ENCODE results near the gene C19orf25. TPM values are rescaled to one million over a fixed set of nuclear protein-coding genes. Genes with fewer than 3 reads are reported as not detected.

Gene C19orf25
- total RNA-seq, 6 experiments from 2014 or later, result 12.2 to 32.7 (median 15.3) TPM

GRCh38 chr19:1474011-1474764, 4.8 kb downstream of the C19orf25 start:
- 80% methylated on average over 3 of the region's 31 CpGs for WGBS (ENCODE audit: insufficient coverage, low coverage, low lambda C conversion rate, missing lambda C conversion rate)

GRCh38 chr19:1473085-1473851, 5.7 kb downstream of the C19orf25 start:
- Histone ChIP-seq H3K4me3 (no peak overlapping the region), H3K9me3 (no peaks in the 10 kb centered on the region), H3K27ac (no peak overlapping the region), H3K27me3 (peaks cover 0 to 25% of the 10 kb centered on the region in 2 donors), H3K4me1 (peaks cover 0 to 39% (median 13%) of the 10 kb centered on the region in 4 donors), H3K36me3 (no peaks in the 10 kb centered on the region)
- DNase-seq (no peak), ATAC-seq (no peak)
- 70% methylated on average over 9 of the region's 20 CpGs for WGBS (ENCODE audit: insufficient coverage, low coverage, low lambda C conversion rate, missing lambda C conversion rate)
- TF ChIP-seq POLR2A (IDR thresholded peaks at IDR 0.05) (no peak), CTCF (IDR thresholded peaks at IDR 0.05) (no peak)
- intact Hi-C loops (cut with DNase I), result no loop called here

More at GRCh38 chr19:1474011-1474764, 4.8 kb downstream of the C19orf25 start:
- no peak for ATAC-seq
- H3K36me3 ChIP-seq, result no peaks in the 10 kb centered on the region
- TF ChIP-seq CTCF (IDR thresholded peaks at IDR 0.05) (no peak), POLR2A (IDR thresholded peaks at IDR 0.05) (no peak)
- peaks cover 0 to 21% of the 10 kb centered on the region in 2 donors for H3K27me3 ChIP-seq
- H3K4me1 ChIP-seq, result peaks cover 0 to 30% (median 15%) of the 10 kb centered on the region in 4 donors
- intact Hi-C loops (cut with DNase I), result no loop called here
- DNase-seq, result peak in 1 of 3 donors; percentile 21
- H3K9me3 ChIP-seq, result no peaks in the 10 kb centered on the region
- H3K4me3 ChIP-seq, result no peak overlapping the region
- no peak overlapping the region for H3K27ac ChIP-seq

GRCh38 chr19:1472231-1473084, 6.6 kb downstream of the C19orf25 start:
- 36% methylated on average over 11 of the region's 44 CpGs for WGBS (ENCODE audit: insufficient coverage, low coverage, low lambda C conversion rate, missing lambda C conversion rate)

More at GRCh38 chr19:1472231-1473084, 6.6 kb downstream of the C19orf25 start:
- no peak overlapping the region for H3K27ac ChIP-seq
- H3K27me3 ChIP-seq, result peaks cover 0 to 33% of the 10 kb centered on the region in 2 donors
- TF ChIP-seq CTCF (IDR thresholded peaks at IDR 0.05) (no peak), POLR2A (IDR thresholded peaks at IDR 0.05) (no peak)
- DNase-seq (peak in 1 of 3 donors; percentile 24), ATAC-seq (no peak)
- peaks cover 0 to 40% (median 10%) of the 10 kb centered on the region in 4 donors for H3K4me1 ChIP-seq
- intact Hi-C loops (cut with DNase I), result no loop called here
- H3K4me3 ChIP-seq, result no peak overlapping the region
- H3K9me3 ChIP-seq, result no peaks in the 10 kb centered on the region
- no peaks in the 10 kb centered on the region for H3K36me3 ChIP-seq

Data from right lobe of liver (tissue), 6 donors.